Measurements from ENCODE around the gene PLPP4. TPM values are rescaled to one million over a fixed set of nuclear protein-coding genes. Genes with fewer than 3 reads are reported as not detected.

The PLPP4 gene
- total and polyA plus RNA-seq, 2 donors (not counting 1 experiment from before 2014, with no cell fraction given), result 0.22 to 1.2 TPM

DNA sequence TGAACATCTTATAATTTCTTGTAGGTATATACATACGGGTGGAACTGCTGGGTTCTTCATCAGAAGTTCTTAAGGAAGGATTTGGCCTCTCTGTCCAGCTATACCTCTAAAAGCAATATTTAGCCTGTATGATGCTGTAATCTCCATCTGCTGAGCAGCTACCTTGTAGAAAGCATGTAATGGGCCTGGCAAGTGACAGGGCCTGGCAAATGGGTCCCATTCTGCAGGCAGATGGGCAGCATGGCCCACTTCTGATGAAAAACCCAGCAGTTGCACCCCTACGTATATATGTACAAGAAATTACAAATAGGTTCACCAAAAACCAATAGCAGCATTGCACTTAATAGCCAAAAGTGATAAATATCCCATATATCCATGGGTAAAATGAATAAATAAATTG is 9.0 kb downstream of the PLPP4 start:
- Histone ChIP-seq H3K4me2 (ENCODE audit: extremely low read depth, insufficient read depth, low read length) (no peak overlapping the region), H3K4me1 (ENCODE audit: control insufficient read depth, extremely low read depth, insufficient read depth, low read length) (no peaks in the 10 kb centered on the region), H3K4me3 (replicated peaks in 1 of 4; ENCODE audit: control extremely low read depth in 1 of 4, insufficient read depth in 1 of 4, low read depth in 3 of 4, low read length in 4 of 4) (no peak overlapping the region), H3K79me2 (ENCODE audit: control insufficient read depth, insufficient read depth, low read length) (no peaks in the 10 kb centered on the region), H3K27ac (ENCODE audit: insufficient read depth, low read length) (no peak overlapping the region), H3K36me3 (ENCODE audit: control insufficient read depth, insufficient read depth, low read length) (no peaks in the 10 kb centered on the region), H3K9me3 (ENCODE audit: control insufficient read depth, insufficient read depth, low read depth, low read length) (no peaks in the 10 kb centered on the region), H3K9ac (ENCODE audit: insufficient read depth, low read length) (no peak overlapping the region), H4K20me1 (ENCODE audit: control insufficient read depth, extremely low read depth, insufficient read depth, low read length) (no peaks in the 10 kb centered on the region), H2AFZ (ENCODE audit: low read length) (no peak overlapping the region), H3K27me3 (ENCODE audit: control insufficient read depth, insufficient read depth, low read length) (no peaks in the 10 kb centered on the region)
- no peak for DNase-seq (ENCODE audit: low read depth in 2 of 2)
- TF ChIP-seq, protein P1, sequence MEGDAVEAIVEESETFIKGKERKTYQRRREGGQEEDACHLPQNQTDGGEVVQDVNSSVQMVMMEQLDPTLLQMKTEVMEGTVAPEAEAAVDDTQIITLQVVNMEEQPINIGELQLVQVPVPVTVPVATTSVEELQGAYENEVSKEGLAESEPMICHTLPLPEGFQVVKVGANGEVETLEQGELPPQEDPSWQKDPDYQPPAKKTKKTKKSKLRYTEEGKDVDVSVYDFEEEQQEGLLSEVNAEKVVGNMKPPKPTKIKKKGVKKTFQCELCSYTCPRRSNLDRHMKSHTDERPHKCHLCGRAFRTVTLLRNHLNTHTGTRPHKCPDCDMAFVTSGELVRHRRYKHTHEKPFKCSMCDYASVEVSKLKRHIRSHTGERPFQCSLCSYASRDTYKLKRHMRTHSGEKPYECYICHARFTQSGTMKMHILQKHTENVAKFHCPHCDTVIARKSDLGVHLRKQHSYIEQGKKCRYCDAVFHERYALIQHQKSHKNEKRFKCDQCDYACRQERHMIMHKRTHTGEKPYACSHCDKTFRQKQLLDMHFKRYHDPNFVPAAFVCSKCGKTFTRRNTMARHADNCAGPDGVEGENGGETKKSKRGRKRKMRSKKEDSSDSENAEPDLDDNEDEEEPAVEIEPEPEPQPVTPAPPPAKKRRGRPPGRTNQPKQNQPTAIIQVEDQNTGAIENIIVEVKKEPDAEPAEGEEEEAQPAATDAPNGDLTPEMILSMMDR (conservative IDR thresholded peaks at IDR 0.05 in 1 of 2, IDR thresholded peaks at IDR 0.05 in 1 of 2; ENCODE audit: low read depth in 1 of 2, low read length in 2 of 2), result no peak
- TF ChIP-seq EZH2 (IDR thresholded peaks at IDR 0.05; ENCODE audit: low read length, missing control alignments), result no peak

DNA sequence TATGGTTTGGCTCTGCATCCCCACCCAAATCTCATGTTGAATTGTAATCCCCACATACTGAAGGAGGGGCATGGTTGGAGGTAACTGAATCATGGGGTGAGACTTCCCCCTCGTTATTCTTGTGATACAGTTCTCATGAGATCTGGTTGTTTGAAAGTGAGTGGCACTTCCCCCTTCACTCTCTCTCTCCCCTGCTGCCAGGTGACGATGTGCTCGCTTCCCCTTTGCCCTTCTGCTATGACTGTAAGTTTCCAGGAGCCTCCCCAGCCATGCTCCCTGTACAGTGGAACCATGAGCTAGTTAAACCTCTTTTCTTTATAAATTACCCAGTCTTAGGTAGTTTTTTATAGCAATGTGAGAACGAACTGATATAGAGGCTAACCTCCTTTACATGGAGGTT is 16.6 kb downstream of the PLPP4 start:
- no peaks in the 10 kb centered on the region for H3K9me3 ChIP-seq (ENCODE audit: control insufficient read depth, insufficient read depth, low read depth, low read length)
- H3K79me2 ChIP-seq (ENCODE audit: control insufficient read depth, insufficient read depth, low read length), result no peaks in the 10 kb centered on the region
- H3K4me2 ChIP-seq (ENCODE audit: extremely low read depth, insufficient read depth, low read length), result no peak overlapping the region
- no peaks in the 10 kb centered on the region for H3K36me3 ChIP-seq (ENCODE audit: control insufficient read depth, insufficient read depth, low read length)
- DNase-seq (ENCODE audit: low read depth in 2 of 2), result peak in 1 of 2 donors; percentile 24
- no peaks in the 10 kb centered on the region for H4K20me1 ChIP-seq (ENCODE audit: control insufficient read depth, extremely low read depth, insufficient read depth, low read length)
- no peaks in the 10 kb centered on the region for H3K27me3 ChIP-seq (ENCODE audit: control insufficient read depth, insufficient read depth, low read length)
- no peak overlapping the region for H3K9ac ChIP-seq (ENCODE audit: insufficient read depth, low read length)
- H3K4me3 ChIP-seq (replicated peaks in 1 of 4; ENCODE audit: control extremely low read depth in 1 of 4, insufficient read depth in 1 of 4, low read depth in 3 of 4, low read length in 4 of 4), result no peak overlapping the region
- no peak overlapping the region for H2AFZ ChIP-seq (ENCODE audit: low read length)
- peaks cover 3% of the 10 kb centered on the region for H3K4me1 ChIP-seq (ENCODE audit: control insufficient read depth, extremely low read depth, insufficient read depth, low read length)
- TF ChIP-seq EZH2 (IDR thresholded peaks at IDR 0.05; ENCODE audit: low read length, missing control alignments), result no peak
- TF ChIP-seq, protein P1 (conservative IDR thresholded peaks at IDR 0.05 in 1 of 2, IDR thresholded peaks at IDR 0.05 in 1 of 2; ENCODE audit: low read depth in 1 of 2, low read length in 2 of 2), result no peak
- no peak overlapping the region for H3K27ac ChIP-seq (ENCODE audit: insufficient read depth, low read length)

DNA sequence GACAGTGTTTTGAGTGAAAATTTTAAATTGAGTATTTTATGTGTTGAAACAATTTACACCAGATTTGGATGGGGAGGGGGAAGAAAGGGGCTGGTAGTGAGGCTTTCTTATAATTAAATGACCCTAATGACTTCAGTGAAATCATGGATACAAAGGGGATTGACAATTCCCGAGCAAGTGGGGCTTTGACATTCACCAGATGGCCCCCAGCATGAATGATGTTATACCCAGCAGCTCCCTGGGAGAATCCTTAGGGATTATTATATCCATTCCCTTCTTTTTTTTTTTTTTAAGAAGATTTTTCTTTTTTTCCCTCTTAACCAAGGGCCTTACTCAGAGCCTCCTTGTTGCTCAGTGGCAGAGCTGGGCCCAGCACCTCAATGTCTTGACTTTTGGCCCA is 17.9 kb downstream of the PLPP4 start:
- Histone ChIP-seq H3K9ac (ENCODE audit: insufficient read depth, low read length) (no peak overlapping the region), H2AFZ (ENCODE audit: low read length) (no peak overlapping the region), H3K36me3 (ENCODE audit: control insufficient read depth, insufficient read depth, low read length) (no peaks in the 10 kb centered on the region), H3K4me3 (replicated peaks in 1 of 4; ENCODE audit: control extremely low read depth in 1 of 4, insufficient read depth in 1 of 4, low read depth in 3 of 4, low read length in 4 of 4) (no peak overlapping the region), H3K27me3 (ENCODE audit: control insufficient read depth, insufficient read depth, low read length) (no peaks in the 10 kb centered on the region), H4K20me1 (ENCODE audit: control insufficient read depth, extremely low read depth, insufficient read depth, low read length) (no peaks in the 10 kb centered on the region), H3K4me1 (ENCODE audit: control insufficient read depth, extremely low read depth, insufficient read depth, low read length) (peaks cover 3% of the 10 kb centered on the region), H3K4me2 (ENCODE audit: extremely low read depth, insufficient read depth, low read length) (no peak overlapping the region), H3K79me2 (ENCODE audit: control insufficient read depth, insufficient read depth, low read length) (no peaks in the 10 kb centered on the region), H3K9me3 (ENCODE audit: control insufficient read depth, insufficient read depth, low read depth, low read length) (no peaks in the 10 kb centered on the region), H3K27ac (ENCODE audit: insufficient read depth, low read length) (no peak overlapping the region)
- DNase-seq (ENCODE audit: low read depth in 2 of 2), result no peak
- TF ChIP-seq EZH2 (IDR thresholded peaks at IDR 0.05; ENCODE audit: low read length, missing control alignments), result no peak
- TF ChIP-seq, protein P1 (conservative IDR thresholded peaks at IDR 0.05 in 1 of 2, IDR thresholded peaks at IDR 0.05 in 1 of 2; ENCODE audit: low read depth in 1 of 2, low read length in 2 of 2), result no peak

Data from fibroblast of lung (primary cell).